Activated T-helper 17 cell treated with anti-CD3 and anti-CD28 coated beads, Interleukin-2, amount 50 U/mL, for 72 hours (primary cell): Measurements from ENCODE around the gene VKORC1L1. TPM values are rescaled to one million over a fixed set of nuclear protein-coding genes. Genes with fewer than 3 reads are reported as not detected.
A peak's percentile ranks its signal among the peaks of the same experiment; 100 is the strongest.
"Not testable (repeated sequence)": the region's sequence is repeated elsewhere in the genome, so short reads cannot be mapped to it uniquely, and the experiment has no call there.

Source experiments
- ATAC-seq: fragments of 150-1000 bp; cut with Tn5 transposase; replicated peaks from 2 replicates; pipeline ENCODE4 v1.10.0; 2021; ENCODE audit warnings: mild to moderate bottlenecking, moderate library complexity
- H3K27ac Mint-ChIP-seq: one replicate; pipeline ENCODE4 v1.8.0; 2022; ENCODE audit warnings: mixed read lengths
- H3K27me3 Mint-ChIP-seq: one replicate; pipeline ENCODE4 v1.8.0; 2022; ENCODE audit warnings: mixed read lengths
- H3K36me3 Mint-ChIP-seq: one replicate; pipeline ENCODE4 v1.8.0; 2022; ENCODE audit warnings: low read depth, mild to moderate bottlenecking, mixed read lengths
- H3K4me1 Mint-ChIP-seq: one replicate; pipeline ENCODE4 v1.8.0; 2022; ENCODE audit warnings: mixed read lengths
- H3K4me3 Mint-ChIP-seq: one replicate; pipeline ENCODE4 v1.8.0; 2022; ENCODE audit warnings: mild to moderate bottlenecking, mixed read lengths
- H3K9me3 Mint-ChIP-seq: one replicate; pipeline ENCODE4 v1.8.0; 2022; ENCODE audit warnings: mixed read lengths
- total RNA-seq, 2 donors: library from RNA; stranded (reverse); gene quantifications; one replicate each; pipeline ENCODE4 v1.2.3, GENCODE V29; 2022

VKORC1L1 gene
- total RNA-seq, 2 donors from 2014 or later, result 10.4 to 22.8 TPM

DNA sequence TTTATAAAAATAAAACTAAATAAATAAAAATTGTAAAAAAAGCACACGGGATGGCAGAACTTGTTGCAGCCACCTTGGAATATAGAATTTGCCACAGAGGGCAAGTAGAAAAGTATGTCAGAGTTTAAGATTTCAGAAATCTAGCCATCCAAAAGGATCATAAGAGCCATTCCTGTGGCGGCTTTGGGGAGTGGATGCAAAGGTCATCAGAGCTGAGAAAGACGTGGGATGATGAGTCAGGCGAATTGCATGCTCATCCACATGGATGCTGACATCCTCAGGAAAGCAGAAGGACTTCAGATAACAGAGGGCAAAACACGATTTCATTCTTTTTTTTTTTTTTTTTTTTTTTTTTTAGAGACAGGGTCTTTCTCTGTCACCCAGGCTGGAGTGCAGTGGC lies 3.6 kb upstream of the VKORC1L1 start:
- H3K36me3 Mint-ChIP-seq, H3K27me3 Mint-ChIP-seq, H3K4me1 Mint-ChIP-seq: not testable (repeated sequence)

GRCh38 chr7:65871451-65871850 lies 1.4 kb upstream of the VKORC1L1 start:
- H3K27ac Mint-ChIP-seq, H3K36me3 Mint-ChIP-seq, H3K27me3 Mint-ChIP-seq, ATAC-seq, H3K4me3 Mint-ChIP-seq, H3K9me3 Mint-ChIP-seq, H3K4me1 Mint-ChIP-seq: not testable (repeated sequence)

More for the DNA sequence above, 3.6 kb upstream of the VKORC1L1 start:
- not testable (repeated sequence) for H3K9me3 Mint-ChIP-seq, H3K4me3 Mint-ChIP-seq, H3K27ac Mint-ChIP-seq, ATAC-seq

DNA sequence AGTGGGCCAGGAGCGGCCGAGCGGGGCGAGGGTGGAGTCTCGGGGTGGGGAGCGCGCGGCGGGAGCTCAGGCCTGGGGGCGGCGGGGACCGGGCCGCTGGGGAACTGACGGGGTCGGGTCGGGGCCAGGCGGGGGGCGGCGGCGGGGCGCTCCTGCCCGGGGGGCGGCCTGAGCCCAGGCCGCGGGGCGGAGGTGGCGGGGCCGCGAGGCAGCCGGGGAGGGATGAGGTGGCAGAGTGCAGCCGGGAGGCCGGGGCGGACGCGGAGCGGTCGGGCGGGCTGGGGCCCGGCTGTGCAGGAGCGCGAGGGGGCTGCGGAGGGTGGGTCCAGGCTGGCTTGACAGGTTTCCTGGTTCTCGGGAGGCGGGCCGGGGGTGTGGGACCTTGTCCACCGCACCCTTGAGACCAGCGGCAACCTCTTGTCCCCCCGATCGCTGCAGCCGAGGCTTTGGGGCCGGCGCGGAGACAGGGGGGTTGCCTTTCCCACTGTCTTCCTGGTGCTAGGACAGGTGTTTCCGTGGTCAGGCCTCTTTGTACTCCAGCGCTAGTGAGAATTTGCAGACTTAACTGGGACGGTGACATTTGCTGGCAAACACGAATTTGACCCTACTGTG lies 814 bp downstream of the VKORC1L1 start:
- H3K4me1 Mint-ChIP-seq, H3K36me3 Mint-ChIP-seq: not testable (repeated sequence)
- peak; percentile 42 for ATAC-seq

GRCh38 chr7:65875715-65876114 lies 2.8 kb downstream of the VKORC1L1 start:
- H3K27me3 Mint-ChIP-seq, H3K4me3 Mint-ChIP-seq, H3K9me3 Mint-ChIP-seq, H3K4me1 Mint-ChIP-seq, H3K27ac Mint-ChIP-seq, ATAC-seq, H3K36me3 Mint-ChIP-seq: not testable (repeated sequence)

More for the DNA sequence above, 814 bp downstream of the VKORC1L1 start:
- H3K27ac Mint-ChIP-seq, H3K9me3 Mint-ChIP-seq, H3K27me3 Mint-ChIP-seq: not testable (repeated sequence)
- H3K4me3 Mint-ChIP-seq, result peak overlapping the region; percentile 82

DNA sequence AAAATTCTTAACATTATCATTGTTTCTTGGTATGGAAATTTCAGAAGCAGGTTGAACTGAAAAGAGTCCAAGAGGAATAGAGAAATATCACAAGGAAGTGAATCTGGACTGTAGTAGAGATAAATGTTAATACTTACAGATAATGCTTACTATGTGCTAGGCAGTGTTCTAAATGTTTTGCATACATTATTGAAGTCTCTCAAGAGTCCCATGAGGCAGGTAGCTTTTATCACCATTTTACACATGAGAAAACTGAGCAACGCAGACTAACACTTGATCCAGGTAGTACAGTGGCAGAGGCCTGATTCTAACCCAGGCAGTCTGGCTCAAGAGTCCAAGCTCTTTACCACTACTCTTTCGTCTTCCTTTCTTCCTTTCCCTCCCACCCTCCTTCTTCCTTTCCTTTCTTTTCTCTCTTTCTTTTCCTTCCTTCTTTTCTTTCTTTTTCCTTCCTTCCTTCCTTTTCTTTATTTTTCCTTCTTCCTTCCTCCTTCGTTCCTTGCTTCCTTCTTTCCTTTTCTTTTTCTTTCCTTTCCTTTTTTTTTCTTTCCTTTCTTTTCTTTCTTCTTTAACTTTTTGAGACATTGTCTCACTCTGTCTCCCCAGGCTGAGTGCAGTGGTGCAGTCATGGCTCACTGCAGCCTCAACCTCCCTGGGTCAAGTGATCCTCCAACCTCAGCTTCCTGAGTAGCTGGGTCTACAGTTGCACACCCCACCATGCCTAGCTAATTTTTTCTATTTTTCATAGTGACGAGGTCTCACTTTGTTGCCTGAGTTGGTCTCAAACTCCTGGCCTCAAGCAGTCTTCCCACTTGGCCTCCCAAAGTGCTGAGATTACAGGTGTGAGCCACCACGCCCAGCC lies 6.6 kb downstream of the VKORC1L1 start:
- not testable (repeated sequence) for H3K4me1 Mint-ChIP-seq

DNA sequence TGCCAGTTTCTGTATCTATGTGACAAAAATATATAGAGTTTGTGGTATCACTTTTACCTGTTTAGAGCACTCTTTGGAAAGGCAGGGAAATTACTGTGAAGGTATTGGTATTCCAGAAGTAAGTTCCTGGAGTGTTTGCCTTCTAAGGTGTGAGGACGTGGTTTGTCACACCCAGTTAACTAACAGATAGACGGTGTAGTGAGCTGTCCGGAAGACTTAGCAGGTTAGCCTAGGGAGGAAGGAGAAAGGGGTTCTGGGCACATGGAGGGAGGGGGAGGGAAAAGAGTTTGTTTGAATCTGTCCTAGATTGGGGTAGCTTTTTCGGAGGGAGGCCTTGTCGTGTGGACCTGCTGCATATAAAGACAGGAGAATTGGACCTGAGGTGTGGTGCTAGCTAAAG lies 7.4 kb downstream of the VKORC1L1 start:
- not testable (repeated sequence) for H3K36me3 Mint-ChIP-seq, H3K4me1 Mint-ChIP-seq, H3K9me3 Mint-ChIP-seq, H3K4me3 Mint-ChIP-seq, ATAC-seq, H3K27me3 Mint-ChIP-seq, H3K27ac Mint-ChIP-seq

More for the DNA sequence above, 6.6 kb downstream of the VKORC1L1 start:
- H3K36me3 Mint-ChIP-seq, H3K27me3 Mint-ChIP-seq, ATAC-seq, H3K4me3 Mint-ChIP-seq, H3K9me3 Mint-ChIP-seq: not testable (repeated sequence)
- peak overlapping the region; percentile 53 for H3K27ac Mint-ChIP-seq

- H3K4me3 Mint-ChIP-seq, H3K9me3 Mint-ChIP-seq: not testable (repeated sequence)
These were observed 12.1 kb downstream of the VKORC1L1 start for GRCh38 chr7:65884983-65885382.

GRCh38 chr7:65885533-65885932 lies 12.7 kb downstream of the VKORC1L1 start:
- peaks cover 25% of the 10 kb centered on the region for H3K36me3 Mint-ChIP-seq
- not testable (repeated sequence) for H3K27me3 Mint-ChIP-seq, H3K9me3 Mint-ChIP-seq, H3K27ac Mint-ChIP-seq, H3K4me3 Mint-ChIP-seq, H3K4me1 Mint-ChIP-seq, ATAC-seq

More at GRCh38 chr7:65884983-65885382, 12.1 kb downstream of the VKORC1L1 start:
- ATAC-seq, H3K27ac Mint-ChIP-seq, H3K27me3 Mint-ChIP-seq, H3K4me1 Mint-ChIP-seq: not testable (repeated sequence)
- peaks cover 20% of the 10 kb centered on the region for H3K36me3 Mint-ChIP-seq

DNA sequence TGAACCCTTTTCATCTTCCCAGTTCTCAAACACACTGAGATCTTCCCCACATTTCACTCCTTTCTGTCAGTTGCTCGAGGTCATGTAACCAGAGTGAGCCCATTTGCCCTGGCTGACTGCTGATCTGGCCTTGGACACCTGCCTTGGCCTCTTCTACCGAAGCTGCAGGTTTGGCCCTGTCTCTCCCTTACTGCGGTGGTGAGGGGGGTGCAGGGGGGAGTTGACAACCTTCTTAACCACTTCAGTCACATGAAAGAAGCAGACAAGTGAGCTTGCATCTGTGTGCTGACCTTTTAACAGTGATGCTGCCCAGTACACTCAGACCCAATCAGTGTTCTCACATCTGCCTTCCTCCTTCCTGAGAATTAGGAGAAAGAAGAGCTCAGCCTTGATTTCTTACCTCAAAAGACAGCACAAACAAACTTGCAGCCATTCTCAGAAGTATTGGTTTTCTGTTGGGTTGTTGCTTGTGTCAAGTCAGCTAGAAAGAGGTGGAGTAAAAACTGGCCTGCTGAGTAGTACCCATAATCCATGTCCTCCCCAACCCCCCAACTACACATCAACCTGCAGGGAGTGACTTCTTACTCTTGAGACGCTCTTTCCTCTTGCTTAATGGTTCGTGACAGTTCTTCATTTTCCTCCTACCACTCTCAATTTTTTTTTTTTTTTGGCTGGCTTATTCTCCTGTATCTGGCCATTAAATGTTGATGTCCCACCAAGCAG lies 15.7 kb downstream of the VKORC1L1 start:
- not testable (repeated sequence) for ATAC-seq, H3K27ac Mint-ChIP-seq, H3K4me3 Mint-ChIP-seq, H3K9me3 Mint-ChIP-seq, H3K4me1 Mint-ChIP-seq, H3K27me3 Mint-ChIP-seq
- H3K36me3 Mint-ChIP-seq, result peaks cover 42% of the 10 kb centered on the region

GRCh38 chr7:65889722-65890121 lies 16.8 kb downstream of the VKORC1L1 start:
- H3K4me1 Mint-ChIP-seq, H3K27ac Mint-ChIP-seq, H3K27me3 Mint-ChIP-seq, H3K9me3 Mint-ChIP-seq, H3K4me3 Mint-ChIP-seq: not testable (repeated sequence)
- peak; percentile 37 for ATAC-seq
- H3K36me3 Mint-ChIP-seq, result peaks cover 41% of the 10 kb centered on the region

GRCh38 chr7:65892161-65892560 lies 19.3 kb downstream of the VKORC1L1 start:
- Mint-ChIP-seq H3K27me3 (no peaks in the 10 kb centered on the region), H3K36me3 (peaks cover 32% of the 10 kb centered on the region), H3K27ac (no peak overlapping the region), H3K9me3 (no peaks in the 10 kb centered on the region), H3K4me1 (peaks cover 4% of the 10 kb centered on the region), H3K4me3 (no peak overlapping the region)
- ATAC-seq, result no peak

GRCh38 chr7:65892835-65893234 lies 20.0 kb downstream of the VKORC1L1 start:
- H3K4me1 Mint-ChIP-seq, result peaks cover 4% of the 10 kb centered on the region
- H3K27me3 Mint-ChIP-seq, result no peaks in the 10 kb centered on the region
- H3K27ac Mint-ChIP-seq, result no peak overlapping the region
- ATAC-seq, result no peak
- peaks cover 32% of the 10 kb centered on the region for H3K36me3 Mint-ChIP-seq
- H3K9me3 Mint-ChIP-seq, result no peaks in the 10 kb centered on the region
- H3K4me3 Mint-ChIP-seq, result no peak overlapping the region

DNA sequence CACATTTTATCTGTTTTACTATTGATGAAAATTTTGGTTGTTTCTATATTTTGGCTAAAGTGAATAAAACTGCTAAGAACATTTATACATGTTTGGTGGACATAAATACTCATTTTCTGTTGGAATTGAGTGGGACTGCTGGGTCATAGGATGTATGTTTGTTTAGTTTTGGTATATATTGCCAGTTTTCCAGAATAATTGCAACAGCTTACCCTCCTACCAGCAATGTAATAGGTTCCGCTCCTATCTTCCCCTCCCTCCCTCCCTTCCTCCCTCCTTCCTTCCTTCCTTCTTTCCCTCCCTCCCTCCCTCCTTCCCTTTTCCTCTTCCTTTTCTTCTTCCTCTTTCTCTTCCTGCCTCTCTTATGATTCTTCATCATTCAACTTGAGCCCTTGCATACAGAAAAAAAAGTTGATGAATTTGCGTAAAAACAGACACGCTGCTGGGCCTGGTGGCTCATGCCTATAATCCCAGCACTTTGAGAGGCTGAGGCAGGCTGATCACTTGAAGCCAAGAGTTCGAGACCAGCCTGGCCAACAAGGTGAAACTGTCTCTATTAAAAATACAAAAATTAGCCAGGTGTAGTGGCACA lies 23.5 kb downstream of the VKORC1L1 start:
- H3K4me3 Mint-ChIP-seq, result no peak overlapping the region
- no peaks in the 10 kb centered on the region for H3K4me1 Mint-ChIP-seq
- H3K27ac Mint-ChIP-seq, result no peak overlapping the region

DNA sequence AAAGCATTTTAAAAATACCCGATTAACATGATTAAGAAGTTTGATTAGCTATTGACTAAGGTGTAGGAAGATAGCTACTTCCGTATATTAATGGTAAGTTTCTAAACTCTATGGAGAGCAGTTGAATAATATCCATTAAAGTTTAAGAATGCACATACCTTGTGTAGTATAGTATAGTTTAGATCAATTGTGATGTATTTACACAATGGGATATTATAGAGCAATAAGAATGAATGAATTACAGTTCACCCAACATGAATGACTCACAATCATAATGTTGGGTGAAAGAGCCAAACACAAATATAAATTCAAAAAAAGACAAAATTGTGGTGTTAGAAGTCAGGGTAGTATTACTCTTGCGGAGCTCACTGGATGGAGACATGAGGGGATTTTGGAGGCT lies 24.4 kb downstream of the VKORC1L1 start:
- peaks cover 28% of the 10 kb centered on the region for H3K36me3 Mint-ChIP-seq
- not testable (repeated sequence) for H3K27ac Mint-ChIP-seq, H3K9me3 Mint-ChIP-seq, H3K27me3 Mint-ChIP-seq, H3K4me1 Mint-ChIP-seq, ATAC-seq, H3K4me3 Mint-ChIP-seq

More for the DNA sequence above, 23.5 kb downstream of the VKORC1L1 start:
- peaks cover 29% of the 10 kb centered on the region for H3K36me3 Mint-ChIP-seq
- H3K9me3 Mint-ChIP-seq, result peaks cover 3% of the 10 kb centered on the region
- no peak for ATAC-seq
- no peaks in the 10 kb centered on the region for H3K27me3 Mint-ChIP-seq
